HEK293 (cell line): Measurements from ENCODE around the gene DOK4.

ENCODE experiments used
- KLF16 ChIP-seq: fragments of 450-650 bp; formaldehyde crosslinking; IDR thresholded peaks from 2 replicates; pipeline ENCODE4 v1.5.1; 2017; ENCODE audit warnings: missing biosample characterization, missing genetic modification characterization
- MYNN ChIP-seq: fragments of 450-650 bp; formaldehyde crosslinking; IDR thresholded peaks from 2 replicates; pipeline ENCODE4 v1.5.1; 2016; ENCODE audit warnings: missing biosample characterization, missing genetic modification characterization, borderline replicate concordance
- MZF1 ChIP-seq: fragments of 450-650 bp; formaldehyde crosslinking; IDR thresholded peaks from 2 replicates; pipeline ENCODE4 v1.5.1; 2017; ENCODE audit warnings: missing biosample characterization, missing genetic modification characterization, borderline replicate concordance
- OSR2 ChIP-seq: fragments of 450-650 bp; formaldehyde crosslinking; IDR thresholded peaks from 2 replicates; pipeline ENCODE4 v1.5.1; 2016; ENCODE audit warnings: missing biosample characterization, missing genetic modification characterization
- PBX3 ChIP-seq: sonication (generic); formaldehyde crosslinking; IDR thresholded peaks from 2 replicates; pipeline ENCODE4 v1.8.1; 2022; ENCODE audit warnings: mild to moderate bottlenecking, moderate library complexity, missing genetic modification reagents
- SCRT1 ChIP-seq: fragments of 450-650 bp; formaldehyde crosslinking; IDR thresholded peaks from 2 replicates; pipeline ENCODE4 v1.5.1; 2016; ENCODE audit warnings: missing biosample characterization, missing genetic modification characterization, borderline replicate concordance
- YY1 ChIP-seq: fragments of 450-650 bp; formaldehyde crosslinking; IDR thresholded peaks from 2 replicates; pipeline ENCODE4 v1.5.1; 2018; ENCODE audit warnings: missing biosample characterization, missing genetic modification characterization
- YY2 ChIP-seq: fragments of 450-650 bp; formaldehyde crosslinking; IDR thresholded peaks from 2 replicates; pipeline ENCODE4 v1.5.1; 2016; ENCODE audit warnings: missing biosample characterization, missing genetic modification characterization
- ZBTB11 ChIP-seq: fragments of 450-650 bp; formaldehyde crosslinking; conservative IDR thresholded peaks from 2 replicates; pipeline ENCODE4 v1.5.1; 2016; ENCODE audit warnings: low read depth, missing biosample characterization, missing genetic modification characterization
- ZBTB8A ChIP-seq: fragments of 450-650 bp; formaldehyde crosslinking; IDR thresholded peaks from 2 replicates; pipeline ENCODE4 v1.5.1; 2016; ENCODE audit warnings: missing biosample characterization, missing genetic modification characterization
- ZFP3 ChIP-seq: fragments of 450-650 bp; formaldehyde crosslinking; IDR thresholded peaks from 2 replicates; pipeline ENCODE4 v1.5.1; 2016; ENCODE audit warnings: low read depth, missing biosample characterization, missing genetic modification characterization
- ZFP41 ChIP-seq: fragments of 450-650 bp; formaldehyde crosslinking; IDR thresholded peaks from 2 replicates; pipeline ENCODE4 v1.5.1; 2016; ENCODE audit warnings: missing biosample characterization, missing genetic modification characterization, borderline replicate concordance
- ZNF138 ChIP-seq: fragments of 450-650 bp; formaldehyde crosslinking; IDR thresholded peaks from 2 replicates; pipeline ENCODE4 v1.5.1; 2016; ENCODE audit warnings: missing biosample characterization, missing genetic modification characterization, borderline replicate concordance
- ZNF146 ChIP-seq: fragments of 450-650 bp; formaldehyde crosslinking; IDR thresholded peaks from 2 replicates; pipeline ENCODE4 v1.5.1; 2016; ENCODE audit warnings: missing biosample characterization, missing genetic modification characterization
- ZNF174 ChIP-seq: fragments of 450-650 bp; formaldehyde crosslinking; IDR thresholded peaks from 2 replicates; pipeline ENCODE4 v1.5.0; 2017; ENCODE audit warnings: missing biosample characterization, mild to moderate bottlenecking, missing genetic modification characterization
- ZNF362 ChIP-seq: fragments of 450-650 bp; formaldehyde crosslinking; IDR thresholded peaks from 2 replicates; pipeline ENCODE4 v1.5.1; 2016; ENCODE audit warnings: missing biosample characterization, missing genetic modification characterization
- ZNF394 ChIP-seq: fragments of 450-650 bp; formaldehyde crosslinking; IDR thresholded peaks from 2 replicates; pipeline ENCODE4 v1.5.1; 2016; ENCODE audit warnings: missing biosample characterization, missing genetic modification characterization, mild to moderate bottlenecking, moderate library complexity, borderline replicate concordance
- ZNF423 ChIP-seq: fragments of 450-650 bp; formaldehyde crosslinking; IDR thresholded peaks from 2 replicates; pipeline ENCODE4 v1.5.1; 2016; ENCODE audit warnings: missing biosample characterization, missing genetic modification characterization
- ZNF600 ChIP-seq: fragments of 450-650 bp; formaldehyde crosslinking; IDR thresholded peaks from 2 replicates; pipeline ENCODE4 v1.5.1; 2016; ENCODE audit warnings: missing biosample characterization, missing genetic modification characterization
- ZNF639 ChIP-seq: fragments of 450-650 bp; formaldehyde crosslinking; IDR thresholded peaks from 2 replicates; pipeline ENCODE4 v1.5.1; 2016; ENCODE audit warnings: missing biosample characterization, missing genetic modification characterization
- ZNF837 ChIP-seq: fragments of 450-650 bp; formaldehyde crosslinking; IDR thresholded peaks from 2 replicates; pipeline ENCODE4 v1.5.1; 2016; ENCODE audit warnings: missing biosample characterization, missing genetic modification characterization
- ZNF843 ChIP-seq: fragments of 450-650 bp; formaldehyde crosslinking; IDR thresholded peaks from 2 replicates; pipeline ENCODE4 v1.5.1; 2016; ENCODE audit warnings: missing biosample characterization, missing genetic modification characterization
- ZSCAN23 ChIP-seq: fragments of 450-650 bp; formaldehyde crosslinking; IDR thresholded peaks from 2 replicates; pipeline ENCODE4 v1.5.1; 2016; ENCODE audit warnings: missing biosample characterization, missing genetic modification characterization
- TF ChIP-seq, protein P1 (sequence below): fragments of 450-650 bp; formaldehyde crosslinking; IDR thresholded peaks from 2 replicates; pipeline ENCODE4 v1.5.1; 2016; ENCODE audit warnings: missing biosample characterization, missing genetic modification characterization
- TF ChIP-seq, protein P2 (sequence below): fragments of 450-650 bp; formaldehyde crosslinking; IDR thresholded peaks from 2 replicates; pipeline ENCODE4 v1.5.1; 2016; ENCODE audit warnings: missing biosample characterization, missing genetic modification characterization, borderline replicate concordance

DOK4 gene

DNA sequence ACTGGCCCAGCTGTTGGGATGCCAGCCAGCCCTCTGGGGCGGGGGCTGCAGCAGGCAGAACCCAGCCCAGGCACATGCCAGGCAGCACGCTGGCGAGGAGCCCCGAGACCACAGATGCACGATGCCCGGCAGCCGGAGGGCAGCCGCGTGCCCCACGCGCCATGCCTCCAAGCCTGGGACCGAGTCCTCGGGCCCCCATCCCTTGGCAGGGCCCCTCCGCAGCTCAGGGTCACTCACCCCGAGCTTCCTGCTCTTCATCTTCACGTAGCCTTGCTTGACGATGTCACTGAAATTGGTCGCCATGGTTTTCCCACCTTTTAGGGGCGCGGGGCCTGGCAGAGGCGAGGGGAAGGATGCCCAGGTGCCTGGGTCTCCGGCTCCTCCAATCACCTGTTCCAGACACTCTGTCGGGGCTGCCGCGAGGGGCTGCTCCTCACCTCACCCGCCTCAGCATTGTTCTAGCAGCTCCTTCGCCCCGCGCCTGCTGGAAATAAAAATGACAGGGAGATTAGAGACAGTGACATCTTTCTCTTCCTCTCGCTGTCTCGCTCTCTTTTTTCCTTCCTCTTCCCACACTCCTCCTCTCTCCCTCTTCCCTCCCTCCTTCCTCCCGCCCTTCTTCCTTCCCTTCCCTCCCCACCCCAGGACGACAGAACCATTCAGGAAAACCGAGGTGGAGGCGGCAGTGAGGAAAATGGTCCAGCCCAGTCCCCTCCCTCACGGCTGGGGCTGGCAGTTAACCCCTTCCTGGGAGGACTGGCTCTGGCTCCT, 6.9 kb downstream of the DOK4 start (continued):
- TF ChIP-seq, protein P1, sequence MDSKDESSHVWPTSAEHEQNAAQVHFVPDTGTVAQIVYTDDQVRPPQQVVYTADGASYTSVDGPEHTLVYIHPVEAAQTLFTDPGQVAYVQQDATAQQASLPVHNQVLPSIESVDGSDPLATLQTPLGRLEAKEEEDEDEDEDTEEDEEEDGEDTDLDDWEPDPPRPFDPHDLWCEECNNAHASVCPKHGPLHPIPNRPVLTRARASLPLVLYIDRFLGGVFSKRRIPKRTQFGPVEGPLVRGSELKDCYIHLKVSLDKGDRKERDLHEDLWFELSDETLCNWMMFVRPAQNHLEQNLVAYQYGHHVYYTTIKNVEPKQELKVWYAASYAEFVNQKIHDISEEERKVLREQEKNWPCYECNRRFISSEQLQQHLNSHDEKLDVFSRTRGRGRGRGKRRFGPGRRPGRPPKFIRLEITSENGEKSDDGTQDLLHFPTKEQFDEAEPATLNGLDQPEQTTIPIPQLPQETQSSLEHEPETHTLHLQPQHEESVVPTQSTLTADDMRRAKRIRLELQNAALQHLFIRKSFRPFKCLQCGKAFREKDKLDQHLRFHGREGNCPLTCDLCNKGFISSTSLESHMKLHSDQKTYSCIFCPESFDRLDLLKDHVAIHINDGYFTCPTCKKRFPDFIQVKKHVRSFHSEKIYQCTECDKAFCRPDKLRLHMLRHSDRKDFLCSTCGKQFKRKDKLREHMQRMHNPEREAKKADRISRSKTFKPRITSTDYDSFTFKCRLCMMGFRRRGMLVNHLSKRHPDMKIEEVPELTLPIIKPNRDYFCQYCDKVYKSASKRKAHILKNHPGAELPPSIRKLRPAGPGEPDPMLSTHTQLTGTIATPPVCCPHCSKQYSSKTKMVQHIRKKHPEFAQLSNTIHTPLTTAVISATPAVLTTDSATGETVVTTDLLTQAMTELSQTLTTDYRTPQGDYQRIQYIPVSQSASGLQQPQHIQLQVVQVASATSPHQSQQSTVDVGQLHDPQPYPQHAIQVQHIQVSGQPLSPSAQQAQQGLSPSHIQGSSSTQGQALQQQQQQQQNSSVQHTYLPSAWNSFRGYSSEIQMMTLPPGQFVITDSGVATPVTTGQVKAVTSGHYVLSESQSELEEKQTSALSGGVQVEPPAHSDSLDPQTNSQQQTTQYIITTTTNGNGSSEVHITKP (tag by site-specific recombination) = peak; percentile 99
- TF ChIP-seq ZNF146 (tag by site-specific recombination) (no peak), OSR2 (tag by site-specific recombination) (no peak), PBX3 (CRISPR knock-in tag) (no peak), ZNF174 (tag by site-specific recombination) (no peak), MYNN (tag by site-specific recombination) (no peak), ZBTB11 (tag by site-specific recombination) (no peak), SCRT1 (tag by site-specific recombination) (no peak), MZF1 (tag by site-specific recombination) (no peak), ZNF138 (tag by site-specific recombination) (no peak), YY1 (tag by site-specific recombination) (no peak), ZNF394 (tag by site-specific recombination) (no peak), ZNF600 (tag by site-specific recombination) (no peak), ZSCAN23 (tag by site-specific recombination) (no peak), YY2 (no peak), ZFP3 (tag by site-specific recombination) (no peak), ZBTB8A (tag by site-specific recombination) (no peak), ZNF639 (no peak), ZNF423 (tag by site-specific recombination) (no peak), ZNF362 (tag by site-specific recombination) (no peak), KLF16 (no peak), ZNF837 (no peak), ZFP41 (tag by site-specific recombination) (no peak), ZNF843 (tag by site-specific recombination) (no peak)
- TF ChIP-seq, protein P2, sequence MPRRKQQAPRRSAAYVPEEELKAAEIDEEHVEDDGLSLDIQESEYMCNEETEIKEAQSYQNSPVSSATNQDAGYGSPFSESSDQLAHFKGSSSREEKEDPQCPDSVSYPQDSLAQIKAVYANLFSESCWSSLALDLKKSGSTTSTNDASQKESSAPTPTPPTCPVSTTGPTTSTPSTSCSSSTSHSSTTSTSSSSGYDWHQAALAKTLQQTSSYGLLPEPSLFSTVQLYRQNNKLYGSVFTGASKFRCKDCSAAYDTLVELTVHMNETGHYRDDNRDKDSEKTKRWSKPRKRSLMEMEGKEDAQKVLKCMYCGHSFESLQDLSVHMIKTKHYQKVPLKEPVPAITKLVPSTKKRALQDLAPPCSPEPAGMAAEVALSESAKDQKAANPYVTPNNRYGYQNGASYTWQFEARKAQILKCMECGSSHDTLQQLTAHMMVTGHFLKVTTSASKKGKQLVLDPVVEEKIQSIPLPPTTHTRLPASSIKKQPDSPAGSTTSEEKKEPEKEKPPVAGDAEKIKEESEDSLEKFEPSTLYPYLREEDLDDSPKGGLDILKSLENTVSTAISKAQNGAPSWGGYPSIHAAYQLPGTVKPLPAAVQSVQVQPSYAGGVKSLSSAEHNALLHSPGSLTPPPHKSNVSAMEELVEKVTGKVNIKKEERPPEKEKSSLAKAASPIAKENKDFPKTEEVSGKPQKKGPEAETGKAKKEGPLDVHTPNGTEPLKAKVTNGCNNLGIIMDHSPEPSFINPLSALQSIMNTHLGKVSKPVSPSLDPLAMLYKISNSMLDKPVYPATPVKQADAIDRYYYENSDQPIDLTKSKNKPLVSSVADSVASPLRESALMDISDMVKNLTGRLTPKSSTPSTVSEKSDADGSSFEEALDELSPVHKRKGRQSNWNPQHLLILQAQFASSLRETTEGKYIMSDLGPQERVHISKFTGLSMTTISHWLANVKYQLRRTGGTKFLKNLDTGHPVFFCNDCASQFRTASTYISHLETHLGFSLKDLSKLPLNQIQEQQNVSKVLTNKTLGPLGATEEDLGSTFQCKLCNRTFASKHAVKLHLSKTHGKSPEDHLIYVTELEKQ (tag by site-specific recombination) = no peak
